Measurements from ENCODE around the gene CDIPT.

CDIPT gene

GRCh38 chr16:29900102-29900887, 37.3 kb upstream of the CDIPT start, which contains the start of gene ASPHD1:
Gene ASPHD1 (plus strand): TSS chr16:29900488. CDS start chr16:29900972, 484 bp downstream.
- Histone ChIP-seq H3K36me3 (ENCODE audit: insufficient read depth, insufficient read length, low read length) (peaks cover 25% of the 10 kb centered on the region), H3K4me1 (ENCODE audit: insufficient read depth, insufficient read length) (peaks cover 9% of the 10 kb centered on the region), H3K9ac (ENCODE audit: insufficient read length, low read depth) (peak within 1 kb of the TSS; percentile 87), H3K9me3 (ENCODE audit: insufficient read depth, low read length) (no peaks in the 10 kb centered on the region), H3K4me3 (ENCODE audit: insufficient read length, low read depth) (peak within 1 kb of the TSS; percentile 83), H3K27me3 (ENCODE audit: insufficient read depth, insufficient read length) (no peaks in the 10 kb centered on the region)
- TF ChIP-seq SUZ12 (IDR thresholded peaks at IDR 0.05; ENCODE audit: extremely low read depth, insufficient read depth, insufficient read length) (no peak), ZNF274 (IDR thresholded peaks at IDR 0.05; ENCODE audit: low read depth, low read length) (no peak), YY1 (IDR thresholded peaks at IDR 0.05; ENCODE audit: insufficient read depth, insufficient read length) (no peak)
- DNase-seq (ENCODE audit: low read depth, low spot score) = peak; percentile 65

- no peaks in the 10 kb centered on the region for H3K27me3 ChIP-seq (ENCODE audit: insufficient read depth, insufficient read length)
- peak within 1 kb of the TSS; percentile 87 for H3K9ac ChIP-seq (ENCODE audit: insufficient read length, low read depth)
- H3K36me3 ChIP-seq (ENCODE audit: insufficient read depth, insufficient read length, low read length) = peaks cover 21% of the 10 kb centered on the region
- peak; percentile 95 for DNase-seq (ENCODE audit: low read depth, low spot score)
- TF ChIP-seq SUZ12 (IDR thresholded peaks at IDR 0.05; ENCODE audit: extremely low read depth, insufficient read depth, insufficient read length) (no peak), YY1 (IDR thresholded peaks at IDR 0.05; ENCODE audit: insufficient read depth, insufficient read length) (no peak), ZNF274 (IDR thresholded peaks at IDR 0.05; ENCODE audit: low read depth, low read length) (no peak)
- no peaks in the 10 kb centered on the region for H3K9me3 ChIP-seq (ENCODE audit: insufficient read depth, low read length)
- H3K4me3 ChIP-seq (ENCODE audit: insufficient read length, low read depth) = peak within 1 kb of the TSS; percentile 83
- peaks cover 9% of the 10 kb centered on the region for H3K4me1 ChIP-seq (ENCODE audit: insufficient read depth, insufficient read length)
Observed at GRCh38 chr16:29899516-29900101, 36.6 kb upstream of the CDIPT start, which contains the start of gene SEZ6L2. Gene SEZ6L2 (minus strand): TSS chr16:29899550. CDS start chr16:29899019, 531 bp downstream.

GRCh38 chr16:29898804-29899515, 35.9 kb upstream of the CDIPT start:
- Histone ChIP-seq H3K9ac (ENCODE audit: insufficient read length, low read depth) (peak overlapping the region; percentile 86), H3K4me1 (ENCODE audit: insufficient read depth, insufficient read length) (peaks cover 9% of the 10 kb centered on the region), H3K36me3 (ENCODE audit: insufficient read depth, insufficient read length, low read length) (peaks cover 18% of the 10 kb centered on the region), H3K27me3 (ENCODE audit: insufficient read depth, insufficient read length) (no peaks in the 10 kb centered on the region), H3K9me3 (ENCODE audit: insufficient read depth, low read length) (no peaks in the 10 kb centered on the region), H3K4me3 (ENCODE audit: insufficient read length, low read depth) (peak overlapping the region; percentile 72)
- no peak for DNase-seq (ENCODE audit: low read depth, low spot score)
- TF ChIP-seq SUZ12 (IDR thresholded peaks at IDR 0.05; ENCODE audit: extremely low read depth, insufficient read depth, insufficient read length) = no peak

- Histone ChIP-seq H3K27me3 (ENCODE audit: insufficient read depth, insufficient read length) (no peaks in the 10 kb centered on the region), H3K4me1 (ENCODE audit: insufficient read depth, insufficient read length) (peaks cover 9% of the 10 kb centered on the region), H3K4me3 (ENCODE audit: insufficient read length, low read depth) (peak overlapping the region; percentile 72), H3K36me3 (ENCODE audit: insufficient read depth, insufficient read length, low read length) (peaks cover 11% of the 10 kb centered on the region), H3K9me3 (ENCODE audit: insufficient read depth, low read length) (no peaks in the 10 kb centered on the region), H3K9ac (ENCODE audit: insufficient read length, low read depth) (peak overlapping the region; percentile 86)
- no peak for DNase-seq (ENCODE audit: low read depth, low spot score)
- TF ChIP-seq SUZ12 (IDR thresholded peaks at IDR 0.05; ENCODE audit: extremely low read depth, insufficient read depth, insufficient read length) (no peak), YY1 (IDR thresholded peaks at IDR 0.05; ENCODE audit: insufficient read depth, insufficient read length) (no peak), ZNF274 (IDR thresholded peaks at IDR 0.05; ENCODE audit: low read depth, low read length) (no peak)
Observed at GRCh38 chr16:29898135-29898803, 35.2 kb upstream of the CDIPT start.

- TF ChIP-seq YY1 (IDR thresholded peaks at IDR 0.05; ENCODE audit: insufficient read depth, insufficient read length) (no peak), SUZ12 (IDR thresholded peaks at IDR 0.05; ENCODE audit: extremely low read depth, insufficient read depth, insufficient read length) (no peak), ZNF274 (IDR thresholded peaks at IDR 0.05; ENCODE audit: low read depth, low read length) (no peak)
- H3K9ac ChIP-seq (ENCODE audit: insufficient read length, low read depth) = no peak overlapping the region
Observed at GRCh38 chr16:29897333-29897732, 34.3 kb upstream of the CDIPT start.

GRCh38 chr16:29896841-29897240, 33.8 kb upstream of the CDIPT start:
- Histone ChIP-seq H3K9ac (ENCODE audit: insufficient read length, low read depth) (no peak overlapping the region), H3K4me1 (ENCODE audit: insufficient read depth, insufficient read length) (peaks cover 14% of the 10 kb centered on the region), H3K27me3 (ENCODE audit: insufficient read depth, insufficient read length) (no peaks in the 10 kb centered on the region), H3K9me3 (ENCODE audit: insufficient read depth, low read length) (no peaks in the 10 kb centered on the region), H3K36me3 (ENCODE audit: insufficient read depth, insufficient read length, low read length) (peaks cover 9% of the 10 kb centered on the region), H3K4me3 (ENCODE audit: insufficient read length, low read depth) (no peak overlapping the region)
- TF ChIP-seq YY1 (IDR thresholded peaks at IDR 0.05; ENCODE audit: insufficient read depth, insufficient read length) (no peak), SUZ12 (IDR thresholded peaks at IDR 0.05; ENCODE audit: extremely low read depth, insufficient read depth, insufficient read length) (no peak), ZNF274 (IDR thresholded peaks at IDR 0.05; ENCODE audit: low read depth, low read length) (no peak)
- DNase-seq (ENCODE audit: low read depth, low spot score) = no peak

More at GRCh38 chr16:29897333-29897732, 34.3 kb upstream of the CDIPT start:
- H3K9me3 ChIP-seq (ENCODE audit: insufficient read depth, low read length) = no peaks in the 10 kb centered on the region
- H3K4me3 ChIP-seq (ENCODE audit: insufficient read length, low read depth) = no peak overlapping the region
- H3K36me3 ChIP-seq (ENCODE audit: insufficient read depth, insufficient read length, low read length) = peaks cover 11% of the 10 kb centered on the region
- H3K4me1 ChIP-seq (ENCODE audit: insufficient read depth, insufficient read length) = peaks cover 13% of the 10 kb centered on the region
- no peak for DNase-seq (ENCODE audit: low read depth, low spot score)
- no peaks in the 10 kb centered on the region for H3K27me3 ChIP-seq (ENCODE audit: insufficient read depth, insufficient read length)

All from NT2/D1 (cell line).